H9 (cell line): ENCODE results near the gene MYO1E. TPM values are rescaled to one million over a fixed set of nuclear protein-coding genes. Genes with fewer than 3 reads are reported as not detected.

Experiments used
- DNase-seq: peaks from one replicate; pipeline ENCODE4 v3.0.0-alpha.2; 2017
- H2AFZ ChIP-seq: one replicate; pipeline ENCODE4 v1.6.1; 2013; ENCODE audit warnings: mild to moderate bottlenecking, low read length, control low read depth, moderate library complexity
- H2AK5ac ChIP-seq: 2 replicates; pipeline ENCODE4 v1.6.1; 2013; ENCODE audit warnings: low read length, control low read depth, mixed read lengths; ENCODE audit not compliant: insufficient read length
- H2BK120ac ChIP-seq: one replicate; pipeline ENCODE4 v1.6.1; 2013; ENCODE audit warnings: low read depth, mild to moderate bottlenecking, low read length, control low read depth, inconsistent platforms; ENCODE audit not compliant: poor library complexity, severe bottlenecking
- H2BK12ac ChIP-seq: 2 replicates; pipeline ENCODE4 v1.6.1; 2013; ENCODE audit warnings: low read length, control low read depth, mixed read lengths, low read depth; ENCODE audit not compliant: insufficient read length
- H2BK15ac ChIP-seq: 2 replicates; pipeline ENCODE4 v1.6.1; 2013; ENCODE audit warnings: low read depth, low read length, control low read depth
- H2BK20ac ChIP-seq: one replicate; pipeline ENCODE4 v1.6.1; 2013; ENCODE audit warnings: low read depth, mild to moderate bottlenecking, low read length, control low read depth, inconsistent platforms; ENCODE audit not compliant: poor library complexity, severe bottlenecking
- H2BK5ac ChIP-seq: 2 replicates; pipeline ENCODE4 v1.6.1; 2013; ENCODE audit warnings: low read length, control low read depth, mixed read lengths; ENCODE audit not compliant: insufficient read length
- H3K14ac ChIP-seq: 2 replicates; pipeline ENCODE4 v1.6.1; 2013; ENCODE audit warnings: low read length, control low read depth; ENCODE audit not compliant: insufficient read depth
- H3K18ac ChIP-seq: 2 replicates; pipeline ENCODE4 v1.6.1; 2013; ENCODE audit warnings: low read depth, mild to moderate bottlenecking, mixed read lengths, low read length, control low read depth; ENCODE audit not compliant: insufficient read length
- H3K23ac ChIP-seq: 2 replicates; pipeline ENCODE4 v1.6.1; 2013; ENCODE audit warnings: low read length, control low read depth, mixed read lengths, low read depth; ENCODE audit not compliant: insufficient read length
- H3K23me2 ChIP-seq: 2 replicates; pipeline ENCODE4 v1.6.1; 2013; ENCODE audit warnings: low read depth, mild to moderate bottlenecking, mixed read lengths, low read length, control low read depth; ENCODE audit not compliant: insufficient read length, poor library complexity, severe bottlenecking
- H3K27ac ChIP-seq: 2 replicates; pipeline ENCODE4 v1.5.1; 2013; ENCODE audit warnings: low read length, control low read depth, mixed read lengths, low read depth; ENCODE audit not compliant: insufficient read length
- H3K27me3 ChIP-seq: 2 replicates; pipeline ENCODE4 v1.6.1; 2013; ENCODE audit warnings: low read length, control low read depth, inconsistent platforms; ENCODE audit not compliant: insufficient read depth
- H3K4ac ChIP-seq: 2 replicates; pipeline ENCODE4 v1.6.1; 2013; ENCODE audit warnings: low read depth, mild to moderate bottlenecking, control low read depth, inconsistent platforms, low read length, moderate library complexity
- H3K4me1 ChIP-seq: 2 replicates; pipeline ENCODE4 v1.6.1; 2013; ENCODE audit warnings: low read length, control low read depth, inconsistent platforms; ENCODE audit not compliant: insufficient read depth
- H3K4me2 ChIP-seq: 2 replicates; pipeline ENCODE4 v1.6.1; 2013; ENCODE audit warnings: low read length, control low read depth, mixed read lengths; ENCODE audit not compliant: insufficient read length, insufficient read depth
- H3K56ac ChIP-seq: 2 replicates; pipeline ENCODE4 v1.6.1; 2013; ENCODE audit warnings: low read depth, mild to moderate bottlenecking, mixed read lengths, low read length, control low read depth; ENCODE audit not compliant: insufficient read length
- H3K79me1 ChIP-seq: 2 replicates; pipeline ENCODE4 v1.6.1; 2013; ENCODE audit warnings: low read depth, mild to moderate bottlenecking, moderate library complexity, low read length, control low read depth, inconsistent platforms; ENCODE audit not compliant: insufficient read depth, poor library complexity, severe bottlenecking
- H3K79me2 ChIP-seq: 2 replicates; pipeline ENCODE4 v1.6.1; 2013; ENCODE audit warnings: low read length, control low read depth, inconsistent platforms; ENCODE audit not compliant: insufficient read depth
- H3K9ac ChIP-seq: 2 replicates; pipeline ENCODE4 v1.6.1; 2013; ENCODE audit warnings: low read length, control low read depth, mixed read lengths; ENCODE audit not compliant: insufficient read length; ENCODE audit errors: extremely low read depth
- H3K9me3 ChIP-seq: one replicate; pipeline ENCODE4 v1.6.1; 2013; ENCODE audit warnings: low read depth, low read length, inconsistent platforms; ENCODE audit not compliant: control insufficient read depth
- H3T11ph ChIP-seq: one replicate; pipeline ENCODE4 v1.6.1; 2013; ENCODE audit warnings: mild to moderate bottlenecking, low read length, control low read depth, inconsistent platforms
- H4K20me1 ChIP-seq: one replicate; pipeline ENCODE4 v1.6.1; 2013; ENCODE audit not compliant: control insufficient read depth, insufficient read length, insufficient read depth
- H4K5ac ChIP-seq: 2 replicates; pipeline ENCODE4 v1.6.1; 2013; ENCODE audit warnings: low read depth, mild to moderate bottlenecking, mixed read lengths, low read length, control low read depth; ENCODE audit not compliant: insufficient read length
- H4K8ac ChIP-seq: replicated peaks from 2 replicates; pipeline ENCODE4 v1.6.1; 2013; ENCODE audit warnings: low read length, control low read depth, mixed read lengths, low read depth; ENCODE audit not compliant: insufficient read length
- H4K91ac ChIP-seq: 2 replicates; pipeline ENCODE4 v1.6.1; 2013; ENCODE audit warnings: low read depth, mild to moderate bottlenecking, moderate library complexity, mixed read lengths, low read length, control low read depth; ENCODE audit not compliant: insufficient read length
- H3K27ac Mint-ChIP-seq, 3 experiments: 2 replicates in 2 of 3; 3 replicates in 1 of 3; pipeline ENCODE4 v1.8.0; 2020 to 2021; ENCODE audit warnings: mixed read lengths in 3 of 3, mild to moderate bottlenecking in 1 of 3, moderate library complexity in 1 of 3
- H3K27me3 Mint-ChIP-seq: 2 replicates; pipeline ENCODE4 v1.8.0; 2021; ENCODE audit warnings: low read depth, mild to moderate bottlenecking, moderate library complexity, mixed read lengths
- H3K36me3 Mint-ChIP-seq, 3 experiments: 2 replicates in 2 of 3; 3 replicates in 1 of 3; pipeline ENCODE4 v1.8.0; 2020 to 2021; ENCODE audit warnings: low read depth in 3 of 3, mixed read lengths in 3 of 3; ENCODE audit not compliant: insufficient read depth in 1 of 3
- H3K4me1 Mint-ChIP-seq, 2 experiments: 2 replicates each; pipeline ENCODE4 v1.8.0; 2020; ENCODE audit warnings: mixed read lengths in 2 of 2
- H3K4me3 Mint-ChIP-seq, 2 experiments: 2 replicates in 1 of 2; 3 replicates in 1 of 2; pipeline ENCODE4 v1.8.0; 2020 to 2021; ENCODE audit warnings: mild to moderate bottlenecking in 2 of 2, mixed read lengths in 2 of 2, moderate library complexity in 1 of 2
- H3K9me3 Mint-ChIP-seq, 2 experiments: 2 replicates in 1 of 2; 3 replicates in 1 of 2; pipeline ENCODE4 v1.8.0; 2020; ENCODE audit warnings: mild to moderate bottlenecking in 2 of 2, mixed read lengths in 2 of 2, moderate library complexity in 1 of 2
- WGBS: extraction: QIAGEN DNeasy Blood & Tissue Kit; methylation state at CpG from one replicate; pipeline ENCODE4 v1.1.7; 2013; ENCODE audit warnings: missing lambda C conversion rate, low lambda C conversion rate, mixed read lengths; ENCODE audit not compliant: insufficient read length; ENCODE audit errors: extremely low coverage; 5-methylcytosine and 5-hydroxymethylcytosine counted together
- total RNA-seq: library from RNA; stranded (reverse); gene quantifications from 2 replicates; pipeline ENCODE4 v1.2.1, GENCODE V29; 2021
- TF ChIP-seq, protein P1 (sequence below): fragments of 200-600 bp; sonication (generic); conservative IDR thresholded peaks from 3 replicates; pipeline ENCODE4 v1.8.0; 2021; ENCODE audit warnings: antibody characterized with exemption, mild to moderate bottlenecking

The MYO1E gene
- total RNA-seq, 1 experiment from 2014 or later, result 235 TPM

DNA sequence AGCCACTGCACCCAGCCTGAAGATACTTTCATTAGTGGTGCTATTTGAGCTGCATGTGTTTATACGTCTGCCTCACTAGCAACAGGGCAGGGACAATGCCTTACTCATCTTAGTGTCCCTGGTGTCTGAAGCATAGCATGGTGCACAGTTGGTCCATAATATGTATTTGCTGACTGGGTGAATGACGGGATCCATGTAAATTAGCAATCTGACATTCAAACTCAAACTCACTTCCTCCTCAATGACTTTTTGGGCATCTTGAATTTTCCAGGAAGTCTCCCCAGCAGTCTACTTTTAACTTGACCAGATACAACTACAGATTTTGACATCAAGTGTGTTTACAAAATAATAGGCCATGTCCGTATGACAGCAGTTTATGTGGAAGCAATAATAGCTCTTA is 169.0 kb downstream of the MYO1E start:
- TF ChIP-seq, protein P1, sequence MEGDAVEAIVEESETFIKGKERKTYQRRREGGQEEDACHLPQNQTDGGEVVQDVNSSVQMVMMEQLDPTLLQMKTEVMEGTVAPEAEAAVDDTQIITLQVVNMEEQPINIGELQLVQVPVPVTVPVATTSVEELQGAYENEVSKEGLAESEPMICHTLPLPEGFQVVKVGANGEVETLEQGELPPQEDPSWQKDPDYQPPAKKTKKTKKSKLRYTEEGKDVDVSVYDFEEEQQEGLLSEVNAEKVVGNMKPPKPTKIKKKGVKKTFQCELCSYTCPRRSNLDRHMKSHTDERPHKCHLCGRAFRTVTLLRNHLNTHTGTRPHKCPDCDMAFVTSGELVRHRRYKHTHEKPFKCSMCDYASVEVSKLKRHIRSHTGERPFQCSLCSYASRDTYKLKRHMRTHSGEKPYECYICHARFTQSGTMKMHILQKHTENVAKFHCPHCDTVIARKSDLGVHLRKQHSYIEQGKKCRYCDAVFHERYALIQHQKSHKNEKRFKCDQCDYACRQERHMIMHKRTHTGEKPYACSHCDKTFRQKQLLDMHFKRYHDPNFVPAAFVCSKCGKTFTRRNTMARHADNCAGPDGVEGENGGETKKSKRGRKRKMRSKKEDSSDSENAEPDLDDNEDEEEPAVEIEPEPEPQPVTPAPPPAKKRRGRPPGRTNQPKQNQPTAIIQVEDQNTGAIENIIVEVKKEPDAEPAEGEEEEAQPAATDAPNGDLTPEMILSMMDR, result no peak
- Histone ChIP-seq H3K14ac (no peak overlapping the region), H2BK12ac (no peak overlapping the region), H3K4me1 (no peaks in the 10 kb centered on the region), H2BK20ac (no peak overlapping the region), H4K8ac (no peak overlapping the region), H3K79me2 (no peaks in the 10 kb centered on the region), H3K23me2 (no peaks in the 10 kb centered on the region), H3T11ph (no peak overlapping the region), H2AK5ac (no peak overlapping the region), H3K9ac (no peak overlapping the region), H2BK5ac (no peak overlapping the region), H3K4me2 (no peak overlapping the region), H4K5ac (no peak overlapping the region), H4K20me1 (no peaks in the 10 kb centered on the region), H2AFZ (no peak overlapping the region), H3K27me3 (no peaks in the 10 kb centered on the region), H2BK120ac (no peak overlapping the region), H3K9me3 (no peaks in the 10 kb centered on the region), H3K27ac (no peak overlapping the region), H3K79me1 (no peaks in the 10 kb centered on the region), H3K23ac (no peak overlapping the region), H2BK15ac (no peak overlapping the region), H3K18ac (no peak overlapping the region), H3K4ac (no peak overlapping the region), H3K56ac (no peak overlapping the region), H4K91ac (no peak overlapping the region)
- Mint-ChIP-seq H3K9me3 (no peaks in the 10 kb centered on the region), H3K4me3 (no peak overlapping the region), H3K27me3 (no peaks in the 10 kb centered on the region), H3K36me3 (peaks cover 3 to 88% (median 76%) of the 10 kb centered on the region in 3 experiments; a peak in 5 of 7 replicates), H3K27ac (no peak overlapping the region), H3K4me1 (no peaks in the 10 kb centered on the region)
- DNase-seq, result no peak
- WGBS, result no CpG with 5 or more reads among the region's 3 CpGs
